ENCODE data around the gene DTYMK. TPM values are rescaled to one million over a fixed set of nuclear protein-coding genes. Genes with fewer than 3 reads are reported as not detected.

Gene DTYMK
- polyA plus RNA-seq, 4 donors: 32.1 to 52.6 (median 51.0) TPM

GRCh38 chr2:241629762-241630435, 56.7 kb downstream of the DTYMK start:
- DNase-seq (ENCODE audit: low read depth in 4 of 4, low spot score in 2 of 4): no peak

DNA sequence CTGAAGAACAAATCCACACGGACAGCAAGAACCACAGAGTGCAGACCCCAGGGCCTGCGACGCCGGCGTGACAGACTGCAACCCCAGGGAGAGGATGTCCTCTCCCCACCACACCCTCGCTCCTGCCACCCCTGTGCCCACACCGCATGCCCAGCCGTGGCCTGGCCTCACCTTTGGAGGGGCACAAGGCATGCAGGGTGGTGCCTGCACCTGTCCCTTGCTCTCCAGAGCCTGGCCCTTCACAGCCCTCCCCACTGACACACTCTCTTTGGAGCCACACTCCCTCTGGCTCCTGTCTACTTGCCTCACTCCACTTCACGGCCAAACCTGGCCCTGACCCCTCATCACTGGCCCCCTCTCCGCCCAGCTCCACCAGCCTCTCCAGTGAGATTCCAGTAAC, 58.9 kb downstream of the DTYMK start:
- no peak for DNase-seq (ENCODE audit: low read depth in 4 of 4, low spot score in 2 of 4)

Other genes with a start within 250 kb of the DTYMK start
- 100 to 1,000 TPM; 189 to 222 (median 210) TPM for gene STK25, start 178.2 kb downstream of the DTYMK start, polyA plus RNA-seq (ENCODE audit: insufficient read length in 4 of 4)
- gene BOK, start 128.1 kb downstream of the DTYMK start, polyA plus RNA-seq (ENCODE audit: insufficient read length in 4 of 4): 10 to 100 TPM; 22.8 to 38.0 (median 25.3) TPM
- gene THAP4, start 49.7 kb downstream of the DTYMK start, polyA plus RNA-seq (ENCODE audit: insufficient read length in 4 of 4): 10 to 100 TPM; 57.6 to 75.1 (median 69.1) TPM
- 100 to 1,000 TPM in 2 of 4 donors, 10 to 100 TPM in 2; 58.9 to 113 (median 87.1) TPM for gene ATG4B, start 49.1 kb downstream of the DTYMK start, polyA plus RNA-seq (ENCODE audit: insufficient read length in 4 of 4)
- gene ING5, start 15.2 kb upstream of the DTYMK start, polyA plus RNA-seq (ENCODE audit: insufficient read length in 4 of 4): 10 to 100 TPM; 37.2 to 55.8 (median 43.1) TPM
- gene D2HGDH, start 47.8 kb upstream of the DTYMK start, polyA plus RNA-seq (ENCODE audit: insufficient read length in 4 of 4): 10 to 100 TPM; 27.3 to 59.6 (median 41.1) TPM
- under 1 TPM; 0.13 to 0.83 (median 0.45) TPM for gene GAL3ST2, start 90.0 kb upstream of the DTYMK start, polyA plus RNA-seq (ENCODE audit: insufficient read length in 4 of 4)
- 1 to 10 TPM; 1.2 to 4.1 (median 1.9) TPM for gene NEU4, start 122.4 kb upstream of the DTYMK start, polyA plus RNA-seq (ENCODE audit: insufficient read length in 4 of 4)
- under 1 TPM; 0.21 to 0.33 (median 0.29) TPM for gene PDCD1, start 172.1 kb upstream of the DTYMK start, polyA plus RNA-seq (ENCODE audit: insufficient read length in 4 of 4)
- gene RTP5, start 182.9 kb upstream of the DTYMK start, polyA plus RNA-seq (ENCODE audit: insufficient read length in 4 of 4): under 1 TPM in 1 of 4 donors, not detected in 3; 0.09 TPM